HEK293T (cell line): ENCODE data around the gene PPP1R9B.

Experiments used
- BHLHE40 ChIP-seq: fragments of 450-650 bp; IDR thresholded peaks from 2 replicates; pipeline ENCODE4 v1.6.1; 2016; ENCODE audit warnings: mild to moderate bottlenecking, moderate library complexity, borderline replicate concordance
- ELF4 ChIP-seq: fragments of 450-650 bp; IDR thresholded peaks from 2 replicates; pipeline ENCODE4 v1.6.1; 2017; ENCODE audit warnings: antibody characterized with exemption
- FOXA1 ChIP-seq: fragments of 450-650 bp; IDR thresholded peaks from 2 replicates; pipeline ENCODE4 v1.6.1; 2016; ENCODE audit warnings: mild to moderate bottlenecking
- FOXM1 ChIP-seq: fragments of 450-650 bp; IDR thresholded peaks from 2 replicates; pipeline ENCODE4 v1.6.1; 2017; ENCODE audit warnings: mild to moderate bottlenecking, borderline replicate concordance
- L3MBTL2 ChIP-seq: fragments of 450-650 bp; conservative IDR thresholded peaks from 2 replicates; pipeline ENCODE4 v1.6.1; 2016; ENCODE audit warnings: mild to moderate bottlenecking
- LEF1 ChIP-seq: fragments of 450-650 bp; IDR thresholded peaks from 2 replicates; pipeline ENCODE4 v1.6.1; 2017; ENCODE audit warnings: mild to moderate bottlenecking, borderline replicate concordance
- NFRKB ChIP-seq: fragments of 450-650 bp; IDR thresholded peaks from 2 replicates; pipeline ENCODE4 v1.6.1; 2016; ENCODE audit warnings: mild to moderate bottlenecking, moderate library complexity
- PKNOX1 ChIP-seq: fragments of 450-650 bp; IDR thresholded peaks from 2 replicates; pipeline ENCODE4 v1.6.1; 2016
- SP1 ChIP-seq: fragments of 450-650 bp; IDR thresholded peaks from 2 replicates; pipeline ENCODE4 v1.6.1; 2017
- SUZ12 ChIP-seq: fragments of 450-650 bp; IDR thresholded peaks from 2 replicates; pipeline ENCODE4 v1.6.1; 2016; ENCODE audit warnings: mild to moderate bottlenecking
- ZNF384 ChIP-seq: fragments of 450-650 bp; IDR thresholded peaks from 2 replicates; pipeline ENCODE4 v1.6.1; 2016

- TF ChIP-seq PKNOX1 (no peak), ELF4 (no peak), ZNF384 (no peak), NFRKB (no peak), FOXM1 (no peak; the same call in 1 of the 2 replicates), SP1 (no peak), BHLHE40 (no peak), LEF1 (no peak), L3MBTL2 (no peak; the same call in none of the 2 replicates), FOXA1 (no peak), SUZ12 (no peak)
Measured at GRCh38 chr17:50161023-50161910, 10.8 kb upstream of the PPP1R9B start.
